ENCODE results near the gene VPS39. TPM values are rescaled to one million over a fixed set of nuclear protein-coding genes. Genes with fewer than 3 reads are reported as not detected.

VPS39 gene
- total and polyA plus RNA-seq, 2 of the 8 experiments (the other 6 are each of a cell fraction or from before 2014, with no cell fraction given): 34.4 to 36.6 TPM

DNA sequence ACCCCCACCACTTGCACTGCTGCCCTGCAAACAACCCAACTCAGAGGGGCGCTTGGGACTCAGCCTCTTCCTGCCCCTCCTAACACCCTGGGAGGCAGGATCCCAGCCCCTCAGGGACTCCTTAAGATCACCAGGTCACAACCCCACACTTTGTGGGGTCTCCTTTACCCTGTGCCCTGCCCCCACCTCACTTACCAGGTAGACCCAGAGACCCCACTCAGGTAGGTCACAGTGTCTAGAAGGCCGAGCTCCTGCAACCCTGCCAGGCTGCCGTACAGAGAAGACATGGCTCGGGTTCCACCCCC is 60.7 kb downstream of the VPS39 start:
- Histone ChIP-seq H3K27ac (ENCODE audit: low read depth, low read length) (no peak overlapping the region), H3K36me3 (ENCODE audit: control insufficient read depth in 2 of 4, insufficient read depth in 4 of 4, low read length in 3 of 4) (no peaks in the 10 kb centered on the region), H3K18ac (ENCODE audit: extremely low read depth, low read length) (no peak overlapping the region), H3K27me3 (replicated peaks in 1 of 4; ENCODE audit: control insufficient read depth in 3 of 4, extremely low read depth in 1 of 4, insufficient read depth in 3 of 4, low read length in 3 of 4) (no peaks in the 10 kb centered on the region), H3K9me3 (ENCODE audit: insufficient read depth in 2 of 2, low read depth in 1 of 2, low read length in 1 of 2) (no peaks in the 10 kb centered on the region), H3K9ac (replicated peaks in 1 of 4; ENCODE audit: extremely low read depth in 1 of 4, low read depth in 3 of 4, low read length in 3 of 4) (no peak overlapping the region), H4K5ac (ENCODE audit: insufficient read length, low read depth, low read length) (no peak overlapping the region), H3K23ac (ENCODE audit: insufficient read length) (no peak overlapping the region), H2BK120ac (replicated peaks; ENCODE audit: low read depth, low read length) (no peak overlapping the region), H2AFZ (ENCODE audit: low read length) (no peak overlapping the region), H4K8ac (ENCODE audit: extremely low read depth, insufficient read depth, low read length) (no peak overlapping the region; the same call in 1 of the 2 replicates), H2AK5ac (ENCODE audit: low read depth, low read length) (no peak overlapping the region), H3K79me2 (ENCODE audit: control insufficient read depth in 1 of 2, insufficient read depth in 2 of 2, low read length in 2 of 2) (no peaks in the 10 kb centered on the region), H3K4me3 (ENCODE audit: extremely low read depth in 1 of 4, insufficient read depth in 2 of 4, low read depth in 3 of 4, low read length in 4 of 4) (no peak overlapping the region), H2BK12ac (ENCODE audit: low read depth, low read length) (no peak overlapping the region), H2BK20ac (ENCODE audit: low read length) (no peak overlapping the region), H2BK15ac (ENCODE audit: low read length) (no peak overlapping the region), H3K4me1 (replicated peaks in 1 of 4; ENCODE audit: control insufficient read depth in 3 of 4, insufficient read depth in 4 of 4, low read length in 3 of 4) (peaks cover 0 to 3% (median 0%) of the 10 kb centered on the region in 4 experiments; a peak in 1 of 7 replicates), H2BK5ac (ENCODE audit: low read depth, low read length) (no peak overlapping the region), H4K91ac (replicated peaks; ENCODE audit: insufficient read length, low read length) (no peak overlapping the region), H3K23me2 (ENCODE audit: low read depth, low read length) (no peaks in the 10 kb centered on the region), H3K79me1 (ENCODE audit: low read depth, low read length) (no peaks in the 10 kb centered on the region), H3K14ac (ENCODE audit: insufficient read length) (no peak overlapping the region), H3K4ac (replicated peaks; ENCODE audit: insufficient read length, low read depth, low read length) (no peak overlapping the region), H3K4me2 (ENCODE audit: insufficient read depth in 1 of 2, low read depth in 2 of 2, low read length in 2 of 2) (no peak overlapping the region), H4K20me1 (replicated peaks in 1 of 2; ENCODE audit: control insufficient read depth in 1 of 2, insufficient read depth in 2 of 2, low read length in 2 of 2) (no peaks in the 10 kb centered on the region), H3K56ac (replicated peaks; ENCODE audit: insufficient read length, low read depth, low read length) (no peak overlapping the region)
- TF ChIP-seq MAX (IDR thresholded peaks at IDR 0.05): no peak
- WGBS, 2 experiments (ENCODE audit: extremely low coverage in 1 of 2, insufficient coverage in 1 of 2, insufficient read length in 1 of 2, insufficient replicate concordance in 2 of 2, low coverage in 1 of 2, low lambda C conversion rate in 2 of 2, missing lambda C conversion rate in 1 of 2): 88% methylated on average over 4 of the region's 4 CpGs; no CpG with 5 or more reads in 1 of the 2 experiments
- FAIRE-seq (no peak), DNase-seq (ENCODE audit: low read depth in 1 of 2, low spot score in 2 of 2) (no peak)
- POLR2A ChIA-PET (ENCODE audit: partially characterized antibody): no interaction called here
- CTCF ChIA-PET (ENCODE audit: partially characterized antibody): interaction anchor here (0.8 to 22.6 kb wide), 7 partner anchors 9 to 238 kb away, joined by 3 to 416 read pairs (median 10); partner anchors contain the start of gene PLA2G4F
